Esophagus squamous epithelium (tissue), 4 donors: ENCODE data around the gene MANEAL.

Experiments used
- POLR2A ChIP-seq, 4 donors: fragments of 450-650 bp; IDR thresholded peaks; one replicate each; pipeline ENCODE4 v1.6.1; 2017; ENCODE audit warnings: antibody characterized with exemption in 4 of 4, mild to moderate bottlenecking in 4 of 4, moderate library complexity in 3 of 4
- TF ChIP-seq, protein P1 (sequence below), 6 experiments: fragments of 450-650 bp in 4 of 6; fragments of 200-600 bp in 2 of 6; sonication (generic) in 2 of 6; IDR thresholded peaks; one replicate each; pipeline ENCODE4 v1.5.1; 2016 to 2019; ENCODE audit warnings: antibody characterized with exemption in 6 of 6, mild to moderate bottlenecking in 4 of 6, moderate library complexity in 4 of 6

GRCh38 chr1:37753473-37754321 lies 40.0 kb upstream of the MANEAL start:
- TF ChIP-seq, protein P1, sequence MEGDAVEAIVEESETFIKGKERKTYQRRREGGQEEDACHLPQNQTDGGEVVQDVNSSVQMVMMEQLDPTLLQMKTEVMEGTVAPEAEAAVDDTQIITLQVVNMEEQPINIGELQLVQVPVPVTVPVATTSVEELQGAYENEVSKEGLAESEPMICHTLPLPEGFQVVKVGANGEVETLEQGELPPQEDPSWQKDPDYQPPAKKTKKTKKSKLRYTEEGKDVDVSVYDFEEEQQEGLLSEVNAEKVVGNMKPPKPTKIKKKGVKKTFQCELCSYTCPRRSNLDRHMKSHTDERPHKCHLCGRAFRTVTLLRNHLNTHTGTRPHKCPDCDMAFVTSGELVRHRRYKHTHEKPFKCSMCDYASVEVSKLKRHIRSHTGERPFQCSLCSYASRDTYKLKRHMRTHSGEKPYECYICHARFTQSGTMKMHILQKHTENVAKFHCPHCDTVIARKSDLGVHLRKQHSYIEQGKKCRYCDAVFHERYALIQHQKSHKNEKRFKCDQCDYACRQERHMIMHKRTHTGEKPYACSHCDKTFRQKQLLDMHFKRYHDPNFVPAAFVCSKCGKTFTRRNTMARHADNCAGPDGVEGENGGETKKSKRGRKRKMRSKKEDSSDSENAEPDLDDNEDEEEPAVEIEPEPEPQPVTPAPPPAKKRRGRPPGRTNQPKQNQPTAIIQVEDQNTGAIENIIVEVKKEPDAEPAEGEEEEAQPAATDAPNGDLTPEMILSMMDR (IDR thresholded peaks at IDR 0.05): no peak
- no peak for TF ChIP-seq POLR2A (IDR thresholded peaks at IDR 0.05)
